Suprapubic skin (tissue), 4 donors: ENCODE data around the gene MAN1C1.

Experiments used
- CTCF ChIP-seq, 2 donors: fragments of 200-600 bp in 1 of 2; fragments of 450-650 bp in 1 of 2; sonication (generic) in 1 of 2; IDR thresholded peaks; one replicate each; pipeline ENCODE4 v1.5.1; 2016 to 2019; ENCODE audit warnings: antibody characterized with exemption in 2 of 2, mild to moderate bottlenecking in 1 of 2, moderate library complexity in 1 of 2
- POLR2A ChIP-seq, 2 donors: fragments of 450-650 bp; IDR thresholded peaks; one replicate each; pipeline ENCODE4 v1.6.1; 2017; ENCODE audit warnings: antibody characterized with exemption in 2 of 2, mild to moderate bottlenecking in 2 of 2, moderate library complexity in 2 of 2
- POLR2AphosphoS5 ChIP-seq, 3 donors: sonication (generic); formaldehyde crosslinking; IDR thresholded peaks; one replicate each; pipeline ENCODE4 v1.6.1; 2017; ENCODE audit warnings: antibody characterized with exemption in 3 of 3

- no peak for TF ChIP-seq CTCF (IDR thresholded peaks at IDR 0.05)
- TF ChIP-seq POLR2AphosphoS5 (IDR thresholded peaks at IDR 0.05) = no peak
- TF ChIP-seq POLR2A (IDR thresholded peaks at IDR 0.05) = no peak
Measured at GRCh38 chr1:25727088-25727487, 110.5 kb downstream of the MAN1C1 start.
